ENCODE measurements around the gene TP53TG5. TPM values are rescaled to one million over a fixed set of nuclear protein-coding genes. Genes with fewer than 3 reads are reported as not detected.

The TP53TG5 gene
- total RNA-seq, 3 donors from 2014 or later: not detected

Other genes starting within 250 kb of the TP53TG5 start
- under 1 TPM in 1 of 3 donors, not detected in 2; 0.52 TPM for gene PI3, start 203.4 kb downstream of the TP53TG5 start, total RNA-seq
- gene SEMG1, start 171.3 kb downstream of the TP53TG5 start, total RNA-seq: not detected
- gene SEMG2, start 157.0 kb downstream of the TP53TG5 start, total RNA-seq: not detected
- gene SLPI, start 123.8 kb downstream of the TP53TG5 start, total RNA-seq: under 1 TPM; 0.63 to 0.95 (median 0.83) TPM
- gene RBPJL, start 71.5 kb downstream of the TP53TG5 start, total RNA-seq: under 1 TPM in 2 of 3 donors, not detected in 1; 0.13 to 0.19 TPM
- gene MATN4, start 70.0 kb downstream of the TP53TG5 start, total RNA-seq: under 1 TPM in 2 of 3 donors, not detected in 1; 0.11 to 0.13 TPM
- gene SDC4, start 29.9 kb downstream of the TP53TG5 start, total RNA-seq: 100 to 1,000 TPM in 2 of 3 donors, 10 to 100 TPM in 1; 94.0 to 138 (median 102) TPM
- gene SYS1, start 15.2 kb downstream of the TP53TG5 start, total RNA-seq: 10 to 100 TPM; 36.4 to 37.4 (median 36.6) TPM
- 10 to 100 TPM in 2 of 3 donors, 1 to 10 TPM in 1; 9.7 to 13.3 (median 12.5) TPM for gene DBNDD2, start 30.0 kb upstream of the TP53TG5 start, total RNA-seq
- 10 to 100 TPM; 88.0 to 94.8 (median 90.9) TPM for gene PIGT, start 37.8 kb upstream of the TP53TG5 start, total RNA-seq
- under 1 TPM; 0.34 to 0.76 (median 0.53) TPM for gene WFDC2, start 91.4 kb upstream of the TP53TG5 start, total RNA-seq
- not detected for gene SPINT3, start 137.3 kb upstream of the TP53TG5 start, total RNA-seq
- gene WFDC6, start 161.2 kb upstream of the TP53TG5 start, total RNA-seq: not detected
- gene EPPIN, start 169.1 kb upstream of the TP53TG5 start, total RNA-seq: not detected
- gene WFDC8, start 201.0 kb upstream of the TP53TG5 start, total RNA-seq: not detected

Measured in activated T-cell treated with anti-CD3 and anti-CD28 coated beads, Interleukin-2, amount 50 U/mL, for 4 hours (primary cell).